C4-2B (cell line): ENCODE measurements around the gene USP7.

Experiments used
- CTCF ChIP-seq: fragments of 450-650 bp; conservative IDR thresholded peaks from 2 replicates; pipeline ENCODE4 v1.5.1; 2017; ENCODE audit warnings: mild to moderate bottlenecking
- ZFX ChIP-seq: fragments of 450-650 bp; IDR thresholded peaks from 2 replicates; pipeline ENCODE4 v1.6.1; 2017

DNA sequence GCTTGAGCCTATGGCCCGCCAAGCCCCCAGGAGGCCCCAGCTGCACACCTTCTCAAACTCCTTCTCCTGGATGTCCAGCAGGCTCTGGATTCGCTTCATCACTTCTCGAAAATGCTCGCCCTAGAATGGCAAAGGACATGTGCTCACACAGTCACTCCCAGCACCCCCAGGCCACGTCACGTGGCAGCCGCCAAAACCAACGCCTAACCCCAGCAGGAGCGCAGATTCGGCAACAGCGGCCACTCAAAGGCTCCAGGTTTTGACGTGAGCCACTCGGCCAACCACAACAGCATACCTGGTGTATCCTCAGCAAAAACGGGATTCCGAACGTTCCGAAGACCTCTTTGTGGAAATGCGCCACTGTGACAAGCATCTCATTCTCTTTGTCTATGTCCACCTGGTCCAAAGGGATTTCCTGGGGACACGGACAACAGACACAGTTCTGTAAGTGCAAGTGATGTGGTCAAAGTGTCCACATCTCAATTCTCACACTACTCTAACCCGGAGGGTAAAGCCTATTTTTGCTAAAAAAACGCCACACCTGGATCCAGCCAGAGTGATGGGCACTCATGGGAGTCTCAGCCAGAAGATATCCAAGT lies 68.9 kb downstream of the USP7 start:
- TF ChIP-seq CTCF: no peak
- no peak for TF ChIP-seq ZFX
